ENCODE data around the gene TBL2.
"Not testable (repeated sequence)": the region's sequence is repeated elsewhere in the genome, so short reads cannot be mapped to it uniquely, and the experiment has no call there.

Gene TBL2

GRCh38 chr7:73606801-73607691, 28.7 kb upstream of the TBL2 start:
- FAIRE-seq, result no peak

- no peak for FAIRE-seq
These were observed 27.3 kb upstream of the TBL2 start for GRCh38 chr7:73605601-73606220.

GRCh38 chr7:73602721-73603651, 24.6 kb upstream of the TBL2 start:
- FAIRE-seq, result no peak

GRCh38 chr7:73599916-73600315, 21.5 kb upstream of the TBL2 start:
- no peak for FAIRE-seq

- no peak for FAIRE-seq
These were observed 20.9 kb upstream of the TBL2 start for GRCh38 chr7:73599151-73599882.

GRCh38 chr7:73597978-73598782, 19.8 kb upstream of the TBL2 start:
- FAIRE-seq, result no peak

- no peak for FAIRE-seq
These were observed 18.0 kb upstream of the TBL2 start for GRCh38 chr7:73596191-73597065.

- FAIRE-seq, result no peak
These were observed 17.0 kb upstream of the TBL2 start for GRCh38 chr7:73595358-73595757.

- FAIRE-seq, result no peak
These were observed 15.0 kb upstream of the TBL2 start for GRCh38 chr7:73593207-73594045.

- FAIRE-seq, result no peak
These were observed 8.5 kb upstream of the TBL2 start for GRCh38 chr7:73586911-73587310.

- no peak for FAIRE-seq
These were observed 6.8 kb upstream of the TBL2 start for GRCh38 chr7:73585196-73585595.

- no peak for FAIRE-seq
These were observed 4.4 kb upstream of the TBL2 start for GRCh38 chr7:73582664-73583202.

- FAIRE-seq, result not testable (repeated sequence)
These were observed 2.6 kb upstream of the TBL2 start for GRCh38 chr7:73581006-73581405.

- no peak for FAIRE-seq
These were observed 595 bp downstream of the TBL2 start for GRCh38 chr7:73577627-73578341.

- FAIRE-seq, result no peak
These were observed 4.6 kb downstream of the TBL2 start for GRCh38 chr7:73573791-73574190.

GRCh38 chr7:73573276-73573675, 5.1 kb downstream of the TBL2 start:
- no peak for FAIRE-seq

- no peak for FAIRE-seq
These were observed 5.6 kb downstream of the TBL2 start for GRCh38 chr7:73572767-73573186.

GRCh38 chr7:73570977-73571376, 7.4 kb downstream of the TBL2 start:
- no peak for FAIRE-seq

GRCh38 chr7:73570521-73570920, 7.9 kb downstream of the TBL2 start:
- no peak for FAIRE-seq

Data from colon (tissue), 2 donors.